Ishikawa (cell line): Measurements from ENCODE around the gene FBF1.

ENCODE experiments used
- CEBPB ChIP-seq: IDR thresholded peaks from 2 replicates; pipeline ENCODE4 v1.6.1; 2012
- CREB1 ChIP-seq: IDR thresholded peaks from 2 replicates; pipeline ENCODE4 v1.6.1; 2012; ENCODE audit warnings: low read depth
- EGR1 ChIP-seq: IDR thresholded peaks from 2 replicates; pipeline ENCODE4 v1.6.1; 2012
- EP300 ChIP-seq: IDR thresholded peaks from 2 replicates; pipeline ENCODE4 v1.6.1; 2012; ENCODE audit warnings: borderline replicate concordance
- FOXM1 ChIP-seq: IDR thresholded peaks from 2 replicates; pipeline ENCODE4 v1.6.1; 2012; ENCODE audit warnings: low read depth, borderline replicate concordance
- NFIC ChIP-seq: IDR thresholded peaks from 2 replicates; pipeline ENCODE4 v1.6.1; 2012
- RAD21 ChIP-seq: IDR thresholded peaks from 2 replicates; pipeline ENCODE4 v1.6.1; 2012; ENCODE audit warnings: low read depth
- TAF1 ChIP-seq: IDR thresholded peaks from 2 replicates; pipeline ENCODE4 v1.6.1; 2012; ENCODE audit warnings: low read depth, mild to moderate bottlenecking
- TCF12 ChIP-seq: IDR thresholded peaks from 2 replicates; pipeline ENCODE4 v1.6.1; 2012; ENCODE audit warnings: low read depth
- TEAD4 ChIP-seq: IDR thresholded peaks from 2 replicates; pipeline ENCODE4 v1.6.1; 2012
- YY1 ChIP-seq: IDR thresholded peaks from 2 replicates; pipeline ENCODE4 v1.6.1; 2012; ENCODE audit warnings: low read depth
- TF ChIP-seq, protein P1 (sequence below): IDR thresholded peaks from 2 replicates; pipeline ENCODE4 v1.6.1; 2012
- TF ChIP-seq, protein P2 (sequence below): IDR thresholded peaks from 2 replicates; pipeline ENCODE4 v1.6.1; 2012
- TF ChIP-seq, protein P3 (sequence below): IDR thresholded peaks from 2 replicates; pipeline ENCODE4 v1.6.1; 2012; ENCODE audit warnings: low read depth, mild to moderate bottlenecking

DNA sequence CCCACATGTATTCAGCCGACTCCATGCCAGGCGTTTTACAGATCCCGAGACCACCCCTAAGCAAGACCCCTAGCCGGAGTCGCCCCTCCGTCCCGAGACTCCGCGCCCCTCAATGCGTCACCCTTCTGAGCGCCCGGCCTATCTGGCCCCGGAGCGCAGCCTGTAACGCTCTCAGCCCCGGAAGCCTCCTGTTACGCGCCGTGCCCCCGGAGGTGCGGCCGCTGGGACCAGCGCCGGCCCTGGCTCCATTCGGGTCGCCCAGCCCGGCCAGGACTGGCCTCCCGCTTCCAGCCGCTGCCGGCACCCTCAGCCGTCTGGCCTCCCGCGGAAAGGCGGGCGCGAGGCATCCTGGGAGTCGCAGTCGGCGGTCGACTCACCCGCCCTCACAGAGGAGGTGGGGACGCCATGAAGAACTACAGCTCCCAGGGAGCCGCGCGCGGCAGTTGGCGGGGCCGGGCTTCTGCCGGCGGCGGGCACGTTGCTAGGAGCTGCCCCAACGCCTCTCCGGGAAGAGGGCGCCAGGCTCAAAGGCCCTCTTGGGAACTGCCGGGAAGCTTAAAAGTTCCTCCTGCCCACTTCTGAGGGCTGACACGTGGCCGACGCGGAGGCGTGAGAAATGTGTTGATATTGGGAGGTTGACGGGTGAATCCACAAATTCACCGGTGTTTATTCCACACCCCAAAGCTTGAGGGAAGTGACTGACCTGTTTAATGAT lies at the start of gene FBF1:
- TF ChIP-seq TAF1 (peak; percentile 96), CREB1 (peak; percentile 21; the same call in 1 of the 2 replicates), EP300 (peak; percentile 46; the same call in 1 of the 2 replicates), RAD21 (no peak), EGR1 (peak; percentile 53; the same call in 1 of the 2 replicates), CEBPB (peak; percentile 31; the same call in 1 of the 2 replicates), YY1 (peak; percentile 82), NFIC (peak; percentile 21; the same call in 1 of the 2 replicates), TEAD4 (peak; percentile 72), FOXM1 (no peak; the same call in 1 of the 2 replicates), TCF12 (peak; percentile 87)
- TF ChIP-seq, protein P1, sequence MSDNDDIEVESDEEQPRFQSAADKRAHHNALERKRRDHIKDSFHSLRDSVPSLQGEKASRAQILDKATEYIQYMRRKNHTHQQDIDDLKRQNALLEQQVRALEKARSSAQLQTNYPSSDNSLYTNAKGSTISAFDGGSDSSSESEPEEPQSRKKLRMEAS = peak; percentile 98
- TF ChIP-seq, protein P2, sequence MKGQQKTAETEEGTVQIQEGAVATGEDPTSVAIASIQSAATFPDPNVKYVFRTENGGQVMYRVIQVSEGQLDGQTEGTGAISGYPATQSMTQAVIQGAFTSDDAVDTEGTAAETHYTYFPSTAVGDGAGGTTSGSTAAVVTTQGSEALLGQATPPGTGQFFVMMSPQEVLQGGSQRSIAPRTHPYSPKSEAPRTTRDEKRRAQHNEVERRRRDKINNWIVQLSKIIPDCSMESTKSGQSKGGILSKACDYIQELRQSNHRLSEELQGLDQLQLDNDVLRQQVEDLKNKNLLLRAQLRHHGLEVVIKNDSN = peak; percentile 65
- TF ChIP-seq, protein P3, sequence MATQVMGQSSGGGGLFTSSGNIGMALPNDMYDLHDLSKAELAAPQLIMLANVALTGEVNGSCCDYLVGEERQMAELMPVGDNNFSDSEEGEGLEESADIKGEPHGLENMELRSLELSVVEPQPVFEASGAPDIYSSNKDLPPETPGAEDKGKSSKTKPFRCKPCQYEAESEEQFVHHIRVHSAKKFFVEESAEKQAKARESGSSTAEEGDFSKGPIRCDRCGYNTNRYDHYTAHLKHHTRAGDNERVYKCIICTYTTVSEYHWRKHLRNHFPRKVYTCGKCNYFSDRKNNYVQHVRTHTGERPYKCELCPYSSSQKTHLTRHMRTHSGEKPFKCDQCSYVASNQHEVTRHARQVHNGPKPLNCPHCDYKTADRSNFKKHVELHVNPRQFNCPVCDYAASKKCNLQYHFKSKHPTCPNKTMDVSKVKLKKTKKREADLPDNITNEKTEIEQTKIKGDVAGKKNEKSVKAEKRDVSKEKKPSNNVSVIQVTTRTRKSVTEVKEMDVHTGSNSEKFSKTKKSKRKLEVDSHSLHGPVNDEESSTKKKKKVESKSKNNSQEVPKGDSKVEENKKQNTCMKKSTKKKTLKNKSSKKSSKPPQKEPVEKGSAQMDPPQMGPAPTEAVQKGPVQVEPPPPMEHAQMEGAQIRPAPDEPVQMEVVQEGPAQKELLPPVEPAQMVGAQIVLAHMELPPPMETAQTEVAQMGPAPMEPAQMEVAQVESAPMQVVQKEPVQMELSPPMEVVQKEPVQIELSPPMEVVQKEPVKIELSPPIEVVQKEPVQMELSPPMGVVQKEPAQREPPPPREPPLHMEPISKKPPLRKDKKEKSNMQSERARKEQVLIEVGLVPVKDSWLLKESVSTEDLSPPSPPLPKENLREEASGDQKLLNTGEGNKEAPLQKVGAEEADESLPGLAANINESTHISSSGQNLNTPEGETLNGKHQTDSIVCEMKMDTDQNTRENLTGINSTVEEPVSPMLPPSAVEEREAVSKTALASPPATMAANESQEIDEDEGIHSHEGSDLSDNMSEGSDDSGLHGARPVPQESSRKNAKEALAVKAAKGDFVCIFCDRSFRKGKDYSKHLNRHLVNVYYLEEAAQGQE = 0 out of 2 replicates have a peak, but pooled peaks have one; percentile 19
